SIG-M5 treated with dmso at 0.1 percent for 504 hours (cell line): ENCODE measurements around the gene TCF3.

Source experiments
- DNase-seq: peaks from one replicate; lab custom pipeline; 2025; ENCODE audit not compliant: unreplicated experiment; lab: John Stamatoyannopoulos, UW

Gene TCF3

DNA sequence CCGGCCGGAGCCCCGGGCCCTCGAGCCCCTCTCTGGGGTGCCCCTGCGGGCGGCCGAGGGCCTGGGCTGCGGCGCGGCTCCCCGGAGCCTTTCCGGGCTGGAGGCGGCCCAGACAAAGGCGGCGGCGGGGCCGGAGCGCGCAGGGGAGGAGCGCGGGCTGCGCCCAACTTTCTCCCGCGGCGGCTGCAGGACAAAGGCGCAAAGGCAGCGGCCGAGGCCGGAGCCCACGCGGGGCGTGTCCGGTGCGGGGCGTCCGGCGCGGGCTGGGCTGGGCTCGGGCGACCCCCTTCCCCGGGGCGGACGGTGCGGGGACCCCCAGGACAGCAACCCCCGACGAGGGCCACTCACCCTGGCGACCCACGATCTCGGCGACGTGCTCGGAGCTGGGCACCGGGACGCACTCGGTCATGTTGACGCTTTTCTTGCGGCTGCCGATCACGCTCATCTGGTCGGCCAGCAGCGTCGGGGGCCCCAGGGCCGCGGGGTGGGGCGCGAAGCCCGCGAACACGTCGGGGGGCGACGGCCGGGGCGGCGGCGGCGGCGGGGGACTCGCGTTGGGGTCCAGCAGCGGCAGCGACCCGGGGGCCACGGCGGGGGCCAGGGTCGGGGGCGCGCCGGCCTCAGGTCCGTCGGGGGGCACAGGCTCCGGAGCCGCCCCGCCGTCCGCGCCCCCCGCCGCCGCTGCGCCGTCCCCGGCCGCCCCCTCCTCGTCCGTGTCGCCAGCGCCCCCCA is 85.1 kb downstream of the TCF3 start:
- no peak for DNase-seq

- no peak for DNase-seq
These were observed 85.9 kb downstream of the TCF3 start for GRCh38 chr19:1566392-1567115.

DNA sequence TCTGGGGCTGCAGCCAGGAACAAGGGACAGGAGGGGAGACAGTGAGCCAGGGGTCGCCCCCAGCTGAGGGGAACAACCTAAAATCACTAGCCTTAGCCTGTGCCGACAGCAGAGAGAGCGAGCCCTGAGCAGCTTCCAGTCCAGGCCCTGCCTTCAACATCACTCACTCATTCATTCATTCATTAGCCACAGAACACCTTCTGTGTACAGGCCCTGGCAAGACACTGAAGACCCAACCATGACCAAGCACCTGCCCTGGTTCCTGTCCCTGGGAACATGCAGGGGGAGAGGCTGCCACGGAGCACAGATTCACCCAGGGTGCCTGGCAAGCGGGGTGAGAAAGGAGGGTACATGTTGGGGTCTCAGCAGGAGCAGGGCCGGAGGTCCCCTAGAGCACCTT is 89.2 kb downstream of the TCF3 start:
- DNase-seq = no peak

GRCh38 chr19:1561236-1561842 is 91.1 kb downstream of the TCF3 start:
- no peak for DNase-seq

DNA sequence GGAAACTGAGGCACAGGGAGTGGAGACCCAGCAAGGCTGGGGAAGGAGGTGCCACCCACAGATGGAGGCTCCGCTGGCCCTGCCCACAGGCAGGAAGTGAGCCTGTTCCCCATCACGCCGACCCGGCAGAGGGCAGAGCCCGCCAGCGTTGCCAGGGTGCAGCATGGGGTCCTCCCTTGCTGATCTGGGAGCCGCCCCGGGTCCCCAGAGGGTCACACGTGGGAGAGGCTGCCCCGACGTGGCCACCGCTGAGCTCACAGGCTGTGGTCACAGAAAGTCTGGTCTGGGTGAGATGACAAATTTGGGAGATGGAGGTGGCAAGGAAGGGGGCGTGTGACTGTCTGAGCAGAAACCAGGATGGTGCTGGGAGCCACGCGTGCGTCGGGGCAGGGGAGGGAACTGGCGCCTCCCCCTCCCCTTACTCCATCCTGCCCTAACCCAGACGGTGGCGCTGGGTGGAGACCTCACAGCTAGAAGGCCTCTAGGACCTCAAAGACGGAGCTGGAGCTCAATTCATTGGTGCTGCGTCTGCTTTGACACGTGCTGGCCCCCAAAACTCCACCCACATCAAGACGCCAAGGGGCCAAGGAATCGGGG is 92.0 kb downstream of the TCF3 start:
- DNase-seq = no peak
